Prostate gland (tissue), 2 donors: Measurements from ENCODE around the gene DMD.

Experiments
- POLR2A ChIP-seq: fragments of 450-650 bp; IDR thresholded peaks from one replicate; pipeline ENCODE4 v1.6.1; 2016; ENCODE audit warnings: antibody characterized with exemption, mild to moderate bottlenecking
- TF ChIP-seq, protein P1 (sequence below), 4 experiments: fragments of 200-600 bp in 2 of 4; fragments of 450-650 bp in 2 of 4; sonication (generic) in 2 of 4; IDR thresholded peaks; 1 replicate in 3 of 4; 2 replicates in 1 of 4; pipeline ENCODE4 v1.5.1; 2016 to 2019; ENCODE audit warnings: antibody characterized with exemption in 4 of 4, mild to moderate bottlenecking in 2 of 4, moderate library complexity in 2 of 4

DNA sequence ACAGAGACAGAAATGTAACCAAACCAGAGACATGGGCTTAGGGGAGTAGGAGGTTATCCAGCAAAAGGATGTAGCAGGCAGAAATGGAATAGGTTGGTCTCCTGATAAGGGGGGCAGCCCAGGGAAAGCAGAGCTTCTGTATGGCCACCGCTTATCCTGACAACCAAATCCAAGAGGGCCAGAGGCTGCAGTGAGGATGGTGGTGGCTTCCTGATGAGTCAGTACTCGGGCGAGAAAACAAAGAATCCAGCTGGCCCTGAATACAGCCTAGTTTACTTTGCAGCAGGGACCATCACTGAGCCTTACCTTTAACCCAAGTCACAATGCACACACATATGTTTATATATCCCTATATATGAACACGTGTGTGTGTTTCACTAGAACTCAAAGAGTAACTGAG is 2009.8 kb downstream of the DMD start:
- TF ChIP-seq, protein P1, sequence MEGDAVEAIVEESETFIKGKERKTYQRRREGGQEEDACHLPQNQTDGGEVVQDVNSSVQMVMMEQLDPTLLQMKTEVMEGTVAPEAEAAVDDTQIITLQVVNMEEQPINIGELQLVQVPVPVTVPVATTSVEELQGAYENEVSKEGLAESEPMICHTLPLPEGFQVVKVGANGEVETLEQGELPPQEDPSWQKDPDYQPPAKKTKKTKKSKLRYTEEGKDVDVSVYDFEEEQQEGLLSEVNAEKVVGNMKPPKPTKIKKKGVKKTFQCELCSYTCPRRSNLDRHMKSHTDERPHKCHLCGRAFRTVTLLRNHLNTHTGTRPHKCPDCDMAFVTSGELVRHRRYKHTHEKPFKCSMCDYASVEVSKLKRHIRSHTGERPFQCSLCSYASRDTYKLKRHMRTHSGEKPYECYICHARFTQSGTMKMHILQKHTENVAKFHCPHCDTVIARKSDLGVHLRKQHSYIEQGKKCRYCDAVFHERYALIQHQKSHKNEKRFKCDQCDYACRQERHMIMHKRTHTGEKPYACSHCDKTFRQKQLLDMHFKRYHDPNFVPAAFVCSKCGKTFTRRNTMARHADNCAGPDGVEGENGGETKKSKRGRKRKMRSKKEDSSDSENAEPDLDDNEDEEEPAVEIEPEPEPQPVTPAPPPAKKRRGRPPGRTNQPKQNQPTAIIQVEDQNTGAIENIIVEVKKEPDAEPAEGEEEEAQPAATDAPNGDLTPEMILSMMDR (IDR thresholded peaks at IDR 0.05) = no peak
- TF ChIP-seq POLR2A = no peak
